AG09319 (cell line): ENCODE results near the gene ASS1.
"Not testable (repeated sequence)": the region's sequence is repeated elsewhere in the genome, so short reads cannot be mapped to it uniquely, and the experiment has no call there.

Experiments used
- DNase-seq: peaks from one replicate; pipeline ENCODE4 v3.0.0-alpha.2; 2010; ENCODE audit warnings: low read depth; ENCODE audit errors: extremely low read depth
- CTCF ChIP-seq: IDR thresholded peaks from 2 replicates; pipeline ENCODE4 v1.5.1; 2011; ENCODE audit warnings: low read depth, mild to moderate bottlenecking, inconsistent platforms, low read length, moderate library complexity

Gene ASS1

GRCh38 chr9:130444565-130445221 lies at the start of gene ASS1:
ASS1 (plus strand) TSS chr9:130444961; CDS start chr9:130452229, 7,268 bp downstream.
- no peak for TF ChIP-seq CTCF
- DNase-seq = peak; percentile 16

GRCh38 chr9:130395810-130396435 lies 48.8 kb upstream of the ASS1 start:
- no peak for TF ChIP-seq CTCF
- no peak for DNase-seq

- DNase-seq = no peak
- TF ChIP-seq CTCF = no peak
Observed at GRCh38 chr9:130396581-130396980, 48.2 kb upstream of the ASS1 start.

- TF ChIP-seq CTCF = no peak
- no peak for DNase-seq
Observed at GRCh38 chr9:130398487-130399240, 46.1 kb upstream of the ASS1 start.

GRCh38 chr9:130399768-130400167 lies 45.0 kb upstream of the ASS1 start:
- no peak for TF ChIP-seq CTCF
- DNase-seq = no peak

GRCh38 chr9:130400870-130401269 lies 43.9 kb upstream of the ASS1 start:
- TF ChIP-seq CTCF = no peak
- no peak for DNase-seq

GRCh38 chr9:130401742-130402141 lies 43.0 kb upstream of the ASS1 start:
- not testable (repeated sequence) for DNase-seq
